ENCODE results near the gene SLC38A10. TPM values are rescaled to one million over a fixed set of nuclear protein-coding genes. Genes with fewer than 3 reads are reported as not detected.

The SLC38A10 gene
- total and polyA plus RNA-seq, 12 donors = 27.8 to 56.2 (median 38.4) TPM

GRCh38 chr17:81323083-81323369 lies 27.9 kb upstream of the SLC38A10 start:
- Histone ChIP-seq H3K27me3 (no peaks in the 10 kb centered on the region), H3K27ac (no peak overlapping the region), H3K4me3 (no peak overlapping the region), H3K4me1 (peaks cover 0 to 28% (median 3%) of the 10 kb centered on the region in 9 donors), H3K36me3 (no peaks in the 10 kb centered on the region), H3K9me3 (no peaks in the 10 kb centered on the region)
- intact Hi-C loops (cut with DNase I) = no loop called here
- ATAC-seq (no peak), DNase-seq (no peak)
- WGBS, 2 donors = 77 to 80% methylated on average over 10 of the region's 10 CpGs
- no peak for TF ChIP-seq CTCF (IDR thresholded peaks at IDR 0.05)

GRCh38 chr17:81322271-81323082 lies 27.4 kb upstream of the SLC38A10 start:
- H3K27ac ChIP-seq = no peak overlapping the region
- no peak for DNase-seq
- peak in 1 of 8 donors; percentile 17 for ATAC-seq
- peaks cover 0 to 23% (median 0%) of the 10 kb centered on the region in 9 donors for H3K4me1 ChIP-seq
- WGBS, 2 donors = 91 to 93% methylated on average over 34 of the region's 34 CpGs
- peak in 6 of 9 donors; percentile 15 to 34 (median 26) for TF ChIP-seq CTCF (IDR thresholded peaks at IDR 0.05)
- H3K27me3 ChIP-seq = no peaks in the 10 kb centered on the region
- no peaks in the 10 kb centered on the region for H3K9me3 ChIP-seq
- no peaks in the 10 kb centered on the region for H3K36me3 ChIP-seq
- no peak overlapping the region for H3K4me3 ChIP-seq
- intact Hi-C loops (cut with DNase I) = no loop called here

GRCh38 chr17:81317961-81318605 lies 23.0 kb upstream of the SLC38A10 start:
- no peaks in the 10 kb centered on the region for H3K9me3 ChIP-seq
- no peak overlapping the region for H3K27ac ChIP-seq
- TF ChIP-seq CTCF (IDR thresholded peaks at IDR 0.05) = no peak
- no peak for ATAC-seq
- no peaks in the 10 kb centered on the region for H3K4me1 ChIP-seq
- H3K4me3 ChIP-seq = no peak overlapping the region
- no peaks in the 10 kb centered on the region for H3K36me3 ChIP-seq
- no peaks in the 10 kb centered on the region for H3K27me3 ChIP-seq
- 75 to 78% methylated on average over 17 of the region's 17 CpGs for WGBS, 2 donors
- intact Hi-C loops (cut with DNase I) = no loop called here
- DNase-seq = no peak

- DNase-seq (no peak), ATAC-seq (no peak)
- TF ChIP-seq CTCF (IDR thresholded peaks at IDR 0.05) = no peak
- 88 to 89% methylated on average over 10 of the region's 10 CpGs for WGBS, 2 donors
- Histone ChIP-seq H3K27me3 (no peaks in the 10 kb centered on the region), H3K9me3 (no peaks in the 10 kb centered on the region), H3K4me3 (no peak overlapping the region), H3K36me3 (no peaks in the 10 kb centered on the region), H3K27ac (no peak overlapping the region), H3K4me1 (no peaks in the 10 kb centered on the region)
- intact Hi-C loops (cut with DNase I) = no loop called here
These were observed 22.4 kb upstream of the SLC38A10 start for GRCh38 chr17:81317530-81317821.

Measured in heart right ventricle (tissue), 16 donors.